Tibial artery (tissue), 4 donors: ENCODE data around the gene MYO10.

Experiments
- DNase-seq, 2 donors: peaks; one replicate each; pipeline ENCODE4 v3.0.0-alpha.2; 2019
- H3K27ac ChIP-seq, 2 donors: fragments of 200-600 bp; sonication (generic) in 1 of 2; 1 replicate in 1 of 2; 2 replicates in 1 of 2; pipeline ENCODE4 v1.5.1; 2018 to 2019; ENCODE audit warnings: mild to moderate bottlenecking in 1 of 2
- H3K27me3 ChIP-seq, 2 donors: fragments of 200-600 bp; sonication (generic) in 1 of 2; one replicate each; pipeline versions ENCODE4 v1.5.1 to v1.6.0; 2016 to 2019
- H3K36me3 ChIP-seq, 3 donors: fragments of 200-600 bp; sonication (generic) in 2 of 3; one replicate each; pipeline ENCODE4 v1.5.1; 2016 to 2019; ENCODE audit warnings: mild to moderate bottlenecking in 2 of 3
- H3K4me1 ChIP-seq, 4 donors: fragments of 200-600 bp; sonication (generic) in 2 of 4; 1 replicate in 3 of 4; 2 replicates in 1 of 4; pipeline ENCODE4 v1.5.1; 2016 to 2019
- H3K4me3 ChIP-seq, 2 donors: fragments of 200-600 bp; sonication (generic) in 1 of 2; 1 replicate in 1 of 2; 2 replicates in 1 of 2; pipeline ENCODE4 v1.5.1; 2018 to 2019; ENCODE audit warnings: mild to moderate bottlenecking in 2 of 2
- H3K9me3 ChIP-seq, 3 donors: fragments of 200-600 bp; sonication (generic) in 1 of 3; one replicate each; pipeline ENCODE4 v1.5.1; 2016 to 2019
- CTCF ChIP-seq, 2 experiments: fragments of 200-600 bp in 1 of 2; fragments of 450-650 bp in 1 of 2; IDR thresholded peaks; one replicate each; pipeline ENCODE4 v1.5.1; 2017 to 2019; ENCODE audit warnings: antibody characterized with exemption in 2 of 2, mild to moderate bottlenecking in 1 of 2, moderate library complexity in 1 of 2
- intact Hi-C: fragments of 100-400 bp; cut with DNase I; formaldehyde crosslinking; loops from one replicate; pipeline ENCODE4 v1.15.0; 2023; ENCODE audit warnings: low total_unique reads

MYO10 gene

GRCh38 chr5:16628376-16628775, 307.7 kb downstream of the MYO10 start:
- peaks cover 0 to 11% of the 10 kb centered on the region in 2 donors for H3K27me3 ChIP-seq
- TF ChIP-seq CTCF (IDR thresholded peaks at IDR 0.05), result no peak
- H3K36me3 ChIP-seq, result no peaks in the 10 kb centered on the region
- intact Hi-C loops, result no loop called here
- H3K27ac ChIP-seq, result no peak overlapping the region
- H3K4me1 ChIP-seq, result no peaks in the 10 kb centered on the region
- H3K4me3 ChIP-seq, result no peak overlapping the region
- no peak for DNase-seq
- no peaks in the 10 kb centered on the region for H3K9me3 ChIP-seq

GRCh38 chr5:16626696-16627264, 309.3 kb downstream of the MYO10 start:
- no peak for TF ChIP-seq CTCF (IDR thresholded peaks at IDR 0.05)
- Histone ChIP-seq H3K27ac (no peak overlapping the region), H3K4me1 (no peaks in the 10 kb centered on the region), H3K4me3 (no peak overlapping the region), H3K9me3 (no peaks in the 10 kb centered on the region), H3K27me3 (peaks cover 0 to 11% of the 10 kb centered on the region in 2 donors), H3K36me3 (no peaks in the 10 kb centered on the region)
- DNase-seq, result no peak
- intact Hi-C loops, result no loop called here

GRCh38 chr5:16625096-16625495, 311.0 kb downstream of the MYO10 start:
- no peak overlapping the region for H3K27ac ChIP-seq
- peaks cover 0 to 8% of the 10 kb centered on the region in 2 donors for H3K27me3 ChIP-seq
- intact Hi-C loops, result no loop called here
- H3K4me1 ChIP-seq, result no peaks in the 10 kb centered on the region
- no peak for DNase-seq
- no peaks in the 10 kb centered on the region for H3K9me3 ChIP-seq
- no peak overlapping the region for H3K4me3 ChIP-seq
- TF ChIP-seq CTCF (IDR thresholded peaks at IDR 0.05), result no peak
- no peaks in the 10 kb centered on the region for H3K36me3 ChIP-seq

GRCh38 chr5:16619136-16619535, 317.0 kb downstream of the MYO10 start:
- no peak overlapping the region for H3K4me3 ChIP-seq
- H3K36me3 ChIP-seq, result no peaks in the 10 kb centered on the region
- DNase-seq, result no peak
- no peak overlapping the region for H3K27ac ChIP-seq
- H3K4me1 ChIP-seq, result peaks cover 4 to 14% (median 10%) of the 10 kb centered on the region in 4 donors
- TF ChIP-seq CTCF (IDR thresholded peaks at IDR 0.05), result no peak
- no peaks in the 10 kb centered on the region for H3K9me3 ChIP-seq
- peaks cover 0 to 2% of the 10 kb centered on the region in 2 donors for H3K27me3 ChIP-seq
- intact Hi-C loops, result loop anchor here (5.0 kb wide), 1 partner anchor 1618 kb away; no protein-coding TSS in a partner anchor

GRCh38 chr5:16618138-16618897, 317.8 kb downstream of the MYO10 start:
- H3K27ac ChIP-seq, result no peak overlapping the region
- H3K27me3 ChIP-seq, result peaks cover 0 to 2% of the 10 kb centered on the region in 2 donors
- TF ChIP-seq CTCF (IDR thresholded peaks at IDR 0.05), result no peak
- intact Hi-C loops, result loop anchor here (5.0 kb wide), 1 partner anchor 1619 kb away; no protein-coding TSS in a partner anchor
- H3K4me1 ChIP-seq, result peaks cover 4 to 14% (median 10%) of the 10 kb centered on the region in 4 donors
- H3K4me3 ChIP-seq, result no peak overlapping the region
- H3K36me3 ChIP-seq, result no peaks in the 10 kb centered on the region
- DNase-seq, result no peak
- H3K9me3 ChIP-seq, result no peaks in the 10 kb centered on the region
